ENCODE data around the gene CAMKK1.
A peak's percentile ranks its signal among the peaks of the same experiment; 100 is the strongest.

Gene CAMKK1

DNA sequence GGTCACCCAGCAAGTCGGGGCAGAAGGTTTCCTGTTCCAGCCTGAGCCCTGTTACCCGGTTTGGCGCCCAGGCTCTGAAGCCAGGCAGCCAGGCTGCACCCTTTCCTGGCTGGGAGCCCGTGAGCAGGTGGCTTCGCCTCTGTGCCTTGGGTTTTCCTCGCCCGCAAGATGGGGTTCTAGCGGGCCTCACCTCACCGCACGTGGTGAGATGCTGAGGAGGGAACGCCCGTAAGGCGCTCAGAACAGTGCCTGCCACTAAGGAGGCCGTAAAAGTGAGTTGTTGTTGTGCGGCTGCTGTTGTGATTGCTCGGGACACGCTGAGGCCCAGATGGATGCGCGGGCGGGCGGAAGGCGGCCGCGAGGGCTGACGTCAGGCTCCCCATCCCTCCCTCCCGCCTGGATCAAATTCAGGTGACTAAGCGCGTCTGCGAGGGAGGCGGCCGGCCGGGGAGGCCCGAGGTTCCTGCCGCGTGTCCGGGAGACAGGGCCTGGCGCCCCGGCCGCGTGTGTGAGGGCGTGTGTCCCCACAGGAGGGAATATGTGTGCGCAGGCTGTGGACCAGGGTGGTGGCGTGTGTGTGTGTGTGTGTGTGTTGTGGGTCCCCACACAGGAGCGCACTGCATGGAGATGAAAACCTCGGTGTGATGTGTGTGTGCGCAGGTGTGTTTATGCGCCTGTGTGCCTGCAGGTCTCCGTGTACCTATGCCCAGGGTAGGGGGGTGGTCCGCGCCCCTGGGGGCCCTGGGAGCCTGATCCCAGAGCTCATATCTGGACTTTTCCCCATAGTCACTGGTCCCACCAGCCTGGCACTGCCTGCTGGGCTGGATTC lies 4.3 kb downstream of the CAMKK1 start:
- TF ChIP-seq, protein P1, sequence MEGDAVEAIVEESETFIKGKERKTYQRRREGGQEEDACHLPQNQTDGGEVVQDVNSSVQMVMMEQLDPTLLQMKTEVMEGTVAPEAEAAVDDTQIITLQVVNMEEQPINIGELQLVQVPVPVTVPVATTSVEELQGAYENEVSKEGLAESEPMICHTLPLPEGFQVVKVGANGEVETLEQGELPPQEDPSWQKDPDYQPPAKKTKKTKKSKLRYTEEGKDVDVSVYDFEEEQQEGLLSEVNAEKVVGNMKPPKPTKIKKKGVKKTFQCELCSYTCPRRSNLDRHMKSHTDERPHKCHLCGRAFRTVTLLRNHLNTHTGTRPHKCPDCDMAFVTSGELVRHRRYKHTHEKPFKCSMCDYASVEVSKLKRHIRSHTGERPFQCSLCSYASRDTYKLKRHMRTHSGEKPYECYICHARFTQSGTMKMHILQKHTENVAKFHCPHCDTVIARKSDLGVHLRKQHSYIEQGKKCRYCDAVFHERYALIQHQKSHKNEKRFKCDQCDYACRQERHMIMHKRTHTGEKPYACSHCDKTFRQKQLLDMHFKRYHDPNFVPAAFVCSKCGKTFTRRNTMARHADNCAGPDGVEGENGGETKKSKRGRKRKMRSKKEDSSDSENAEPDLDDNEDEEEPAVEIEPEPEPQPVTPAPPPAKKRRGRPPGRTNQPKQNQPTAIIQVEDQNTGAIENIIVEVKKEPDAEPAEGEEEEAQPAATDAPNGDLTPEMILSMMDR (IDR thresholded peaks at IDR 0.05; ENCODE audit: insufficient read depth, low read length, missing control alignments) = no peak
- CTCF ChIA-PET = interaction anchor here (1.0 to 4.5 kb wide), 5 partner anchors 23 to 114 kb away, joined by 3 to 21 read pairs (median 6); partner anchors contain the start of gene NCBP3
- POLR2A ChIA-PET = no interaction called here
- peak; percentile 69 for DNase-seq (ENCODE audit: low read depth, low spot score)
- 0 out of 2 replicates have a peak overlapping the region, but pooled peaks have one; percentile 15 for H3K4me3 ChIP-seq (ENCODE audit: low read depth, low read length)

DNA sequence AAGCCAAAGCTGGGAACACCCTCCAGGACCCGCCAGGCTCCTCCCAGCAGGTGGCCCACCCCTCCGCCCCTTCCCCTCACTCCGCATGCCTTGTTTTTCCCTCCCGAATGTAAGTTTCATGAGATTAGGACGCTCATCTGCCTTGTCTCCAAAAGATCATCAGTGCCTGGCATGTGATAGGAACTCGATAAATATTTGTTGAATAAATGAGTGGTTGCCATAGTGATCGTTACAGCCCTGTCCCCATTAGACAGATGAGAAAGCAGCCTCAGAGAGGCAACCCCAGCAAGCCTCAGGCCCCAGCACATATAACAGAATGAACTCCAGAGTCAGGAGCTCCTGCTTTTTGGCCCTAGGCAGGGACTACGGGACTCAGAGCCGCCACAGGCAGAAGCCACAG lies 5.0 kb downstream of the CAMKK1 start:
- no peak for DNase-seq (ENCODE audit: low read depth, low spot score)
- no peak overlapping the region for H3K4me3 ChIP-seq (ENCODE audit: low read depth, low read length)
- CTCF ChIA-PET = interaction anchor here (3.7 to 4.5 kb wide), 2 partner anchors 26 to 42 kb away, joined by 18 to 21 read pairs; partner anchors contain the start of gene NCBP3
- POLR2A ChIA-PET = interaction anchor here (0.6 kb wide), 1 partner anchor 25 kb away, joined by 6 read pairs; no protein-coding TSS in a partner anchor
- TF ChIP-seq, protein P1 (IDR thresholded peaks at IDR 0.05; ENCODE audit: insufficient read depth, low read length, missing control alignments) = no peak

DNA sequence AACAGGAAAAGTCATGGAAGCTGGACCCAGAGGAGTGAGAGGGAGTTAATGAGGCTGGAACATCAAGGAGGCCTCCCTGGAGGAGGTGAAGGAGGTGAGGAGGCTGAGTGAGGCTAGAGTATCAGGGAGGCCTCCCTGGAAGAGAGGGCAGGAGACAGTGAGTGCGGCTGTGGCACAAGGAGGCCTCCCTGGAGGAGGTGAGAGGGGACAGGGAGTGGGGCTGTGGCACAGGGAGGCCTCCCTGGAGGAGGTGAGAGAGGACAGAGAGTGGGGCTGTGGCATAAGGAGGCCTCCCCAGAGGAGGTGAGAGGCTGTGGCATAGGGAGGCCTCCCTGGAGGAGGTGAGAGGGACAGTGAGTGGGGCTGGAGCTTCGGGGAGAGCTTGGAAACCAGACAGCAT lies 5.5 kb downstream of the CAMKK1 start:
- DNase-seq (ENCODE audit: low read depth, low spot score) = no peak
- ChIA-PET POLR2A (interaction anchor here (0.6 kb wide), 1 partner anchor 25 kb away, joined by 6 read pairs; no protein-coding TSS in a partner anchor), CTCF (interaction anchor here (3.7 to 4.5 kb wide), 2 partner anchors 27 to 41 kb away, joined by 18 to 21 read pairs; partner anchors contain the start of gene NCBP3)
- no peak overlapping the region for H3K4me3 ChIP-seq (ENCODE audit: low read depth, low read length)
- TF ChIP-seq, protein P1 (IDR thresholded peaks at IDR 0.05; ENCODE audit: insufficient read depth, low read length, missing control alignments) = no peak

DNA sequence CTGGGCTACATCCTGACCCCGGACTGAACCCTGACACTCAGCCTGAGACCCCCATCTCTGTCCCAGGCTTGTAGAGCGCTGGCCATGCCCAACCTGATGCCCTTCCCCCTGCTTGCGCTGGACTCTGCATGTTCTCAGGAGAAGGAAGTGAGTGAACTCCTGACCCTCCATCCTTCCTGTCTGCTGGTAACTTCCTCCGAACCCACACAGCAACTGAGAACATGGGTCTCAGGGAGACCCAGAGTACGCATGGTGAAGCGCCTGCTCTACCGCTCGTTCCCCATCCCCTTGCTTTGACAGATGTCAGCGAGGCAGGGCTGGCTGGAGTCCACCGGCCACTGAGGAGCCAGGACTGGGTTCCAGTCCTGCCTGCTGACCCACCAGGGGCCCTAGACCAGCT lies 6.1 kb downstream of the CAMKK1 start:
- TF ChIP-seq, protein P1 (IDR thresholded peaks at IDR 0.05; ENCODE audit: insufficient read depth, low read length, missing control alignments) = no peak
- no peak for DNase-seq (ENCODE audit: low read depth, low spot score)
- ChIA-PET POLR2A (no interaction called here), CTCF (interaction anchor here (0.6 to 3.7 kb wide), 2 partner anchors 27 to 41 kb away, joined by 3 to 18 read pairs; partner anchors contain the start of gene NCBP3)
- no peak overlapping the region for H3K4me3 ChIP-seq (ENCODE audit: low read depth, low read length)

DNA sequence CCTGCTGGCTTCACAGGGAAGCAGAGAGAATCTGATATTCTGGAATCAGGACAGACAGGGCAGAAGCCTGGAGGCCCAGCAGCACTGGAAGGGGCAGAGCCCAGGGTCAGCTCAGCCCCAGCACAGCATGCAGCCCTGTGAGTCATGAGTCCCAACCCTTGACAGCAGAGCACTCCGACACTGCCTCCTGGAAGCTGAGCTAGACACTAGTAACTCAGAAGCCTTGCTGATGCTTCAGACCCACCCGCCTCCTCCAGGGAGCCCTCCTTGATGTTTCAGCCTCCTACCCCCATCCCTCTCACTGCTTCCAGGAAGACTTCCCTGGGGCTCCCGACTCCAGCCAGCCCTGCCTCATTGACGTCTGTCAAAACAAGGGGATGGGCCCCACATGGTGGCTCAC lies 6.9 kb downstream of the CAMKK1 start:
- no peak overlapping the region for H3K4me3 ChIP-seq (ENCODE audit: low read depth, low read length)
- DNase-seq (ENCODE audit: low read depth, low spot score) = no peak
- CTCF ChIA-PET = interaction anchor here (1.3 kb wide), 1 partner anchor 28 kb away, joined by 5 read pairs; no protein-coding TSS in a partner anchor
- TF ChIP-seq, protein P1 (IDR thresholded peaks at IDR 0.05; ENCODE audit: insufficient read depth, low read length, missing control alignments) = no peak
- POLR2A ChIA-PET = no interaction called here

DNA sequence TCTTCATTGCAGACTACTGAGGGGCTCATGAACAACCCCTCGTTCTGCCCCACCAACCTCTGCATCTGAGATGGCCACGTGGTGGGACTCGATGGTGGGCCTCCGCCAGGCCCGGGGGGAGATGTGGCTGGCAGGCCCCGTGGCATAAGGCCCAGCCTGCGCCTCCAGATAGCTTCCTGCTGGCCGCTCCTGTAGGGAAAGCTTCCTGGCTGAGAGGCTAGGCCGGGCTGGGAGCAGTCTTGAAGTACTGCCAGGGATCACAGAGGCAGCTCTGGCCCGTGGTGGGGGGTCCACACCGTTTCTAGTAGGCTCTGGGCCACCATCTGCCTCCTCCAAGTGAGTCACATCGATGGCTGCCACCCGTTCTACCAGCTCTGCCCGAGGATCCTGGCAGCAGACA lies 7.6 kb downstream of the CAMKK1 start:
- TF ChIP-seq, protein P1 (IDR thresholded peaks at IDR 0.05; ENCODE audit: insufficient read depth, low read length, missing control alignments) = no peak
- no peak overlapping the region for H3K4me3 ChIP-seq (ENCODE audit: low read depth, low read length)
- ChIA-PET CTCF (interaction anchor here (1.3 to 2.1 kb wide), 4 partner anchors 8 to 148 kb away, joined by 5 to 8 read pairs (median 7); partner anchors contain the start of gene CAMKK1), POLR2A (interaction anchor here (1.6 kb wide), 1 partner anchor 40 kb away, joined by 6 read pairs; the partner anchor contains the start of gene NCBP3)
- no peak for DNase-seq (ENCODE audit: low read depth, low spot score)

Data from AG04449 (cell line).